Left colon (tissue), 2 donors: ENCODE data around the gene CRYBG3. TPM values are rescaled to one million over a fixed set of nuclear protein-coding genes. Genes with fewer than 3 reads are reported as not detected.
"Not testable (repeated sequence)": the region's sequence is repeated elsewhere in the genome, so short reads cannot be mapped to it uniquely, and the experiment has no call there.

Experiments used
- ATAC-seq: fragments of 200-7000 bp; cut with Tn5 transposase; one replicate; pipeline ENCODE4 v1.9.1; 2020; ENCODE audit warnings: mild to moderate bottlenecking, moderate library complexity
- DNase-seq, 2 donors: peaks; one replicate each; pipeline ENCODE4 v3.0.0-alpha.2; 2020
- intact Hi-C, 2 donors: fragments of 100-400 bp; cut with DNase I in 1 of 2; cut with micrococcal nuclease in 1 of 2; formaldehyde crosslinking; loops; one replicate each; pipeline versions ENCODE4 v1.11.2 to v1.14.0; 2022; cut with DNase I, micrococcal nuclease
- total RNA-seq, 2 donors: library from RNA; stranded (reverse); fragmentation: NEBNext Ultra II Directional; extraction: Animal tissue kit (Norgen Biotek cat#: 25700); gene quantifications; one replicate each; pipeline ENCODE4 v1.2.1, GENCODE V29; 2021
- donor health status: DM: no; HTN: no; CAD: no.
- donor health status: DM: yes; HTN: yes; CAD: no.

CRYBG3 gene
- total RNA-seq, 2 donors from 2014 or later, result 17.1 to 22.6 TPM

- ATAC-seq (no peak), DNase-seq (no peak)
- intact Hi-C loops, result no loop called here
Observed at GRCh38 chr3:97831140-97831539, 9.3 kb downstream of the CRYBG3 start.

DNA sequence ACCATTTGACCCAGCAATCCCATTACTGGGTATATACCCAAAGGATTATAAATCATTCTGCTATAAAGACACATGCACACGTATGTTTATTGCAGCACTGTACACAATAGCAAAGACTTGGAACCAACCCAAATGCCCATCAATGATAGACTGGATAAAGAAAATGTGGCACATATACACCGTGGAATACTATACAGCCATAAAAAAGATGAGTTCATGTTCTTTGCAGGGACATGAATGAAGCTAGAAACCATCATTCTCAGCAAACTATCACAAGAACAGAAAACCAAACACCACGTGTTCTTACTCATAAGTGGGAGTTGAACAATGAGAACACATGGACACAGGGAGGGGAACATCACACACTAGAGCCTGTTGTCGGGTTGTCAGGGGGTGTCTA, 11.4 kb downstream of the CRYBG3 start:
- intact Hi-C loops, ATAC-seq, DNase-seq: not testable (repeated sequence)

DNA sequence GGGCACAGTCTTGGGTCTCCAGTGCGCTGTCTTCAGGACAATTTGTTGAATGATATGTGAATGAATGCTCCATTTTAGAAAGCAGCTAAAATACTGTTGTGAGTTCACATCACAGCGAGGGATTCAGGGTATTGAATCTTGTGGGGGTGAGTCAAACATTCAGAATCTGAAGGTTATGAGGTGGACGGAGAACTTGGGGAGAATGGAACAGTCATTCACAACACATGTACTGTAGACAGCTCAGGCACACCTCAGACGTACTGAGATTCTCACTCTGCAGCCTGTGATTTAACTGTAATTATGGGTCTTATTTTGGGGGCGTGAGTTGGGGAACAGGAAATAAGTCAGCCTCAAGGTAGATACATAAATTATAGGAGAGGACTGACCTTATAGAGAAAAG, 13.9 kb downstream of the CRYBG3 start:
- intact Hi-C loops, result no loop called here
- no peak for ATAC-seq
- DNase-seq, result no peak

GRCh38 chr3:97838393-97838792, 16.6 kb downstream of the CRYBG3 start:
- intact Hi-C loops, result no loop called here
- DNase-seq (no peak), ATAC-seq (no peak)

DNA sequence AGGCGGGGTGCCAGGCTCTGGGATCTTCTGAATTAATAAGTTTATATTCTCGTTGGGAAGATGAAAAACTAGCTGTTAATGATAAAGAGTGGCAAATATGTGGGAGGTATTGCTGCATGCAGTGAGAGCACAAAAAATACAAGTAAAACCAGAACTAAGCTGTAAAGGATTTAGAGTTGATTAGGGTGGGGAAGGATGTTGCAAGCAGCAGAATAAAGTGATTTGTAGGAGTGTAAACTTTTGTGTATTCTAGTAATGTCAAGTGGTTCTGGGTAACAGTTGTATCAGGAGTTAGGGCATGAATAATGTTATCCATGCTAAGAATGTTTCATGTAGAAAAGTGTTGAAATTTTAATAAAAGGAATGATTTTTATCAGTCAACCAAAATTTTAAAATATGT, 18.1 kb downstream of the CRYBG3 start:
- no peak for DNase-seq
- intact Hi-C loops, result no loop called here
- ATAC-seq, result no peak

GRCh38 chr3:97841304-97841703, 19.5 kb downstream of the CRYBG3 start:
- DNase-seq, result no peak
- intact Hi-C loops, result no loop called here
- ATAC-seq, result no peak

- DNase-seq (no peak), ATAC-seq (no peak)
- intact Hi-C loops, result no loop called here
Observed at GRCh38 chr3:97841956-97842355, 20.1 kb downstream of the CRYBG3 start.

DNA sequence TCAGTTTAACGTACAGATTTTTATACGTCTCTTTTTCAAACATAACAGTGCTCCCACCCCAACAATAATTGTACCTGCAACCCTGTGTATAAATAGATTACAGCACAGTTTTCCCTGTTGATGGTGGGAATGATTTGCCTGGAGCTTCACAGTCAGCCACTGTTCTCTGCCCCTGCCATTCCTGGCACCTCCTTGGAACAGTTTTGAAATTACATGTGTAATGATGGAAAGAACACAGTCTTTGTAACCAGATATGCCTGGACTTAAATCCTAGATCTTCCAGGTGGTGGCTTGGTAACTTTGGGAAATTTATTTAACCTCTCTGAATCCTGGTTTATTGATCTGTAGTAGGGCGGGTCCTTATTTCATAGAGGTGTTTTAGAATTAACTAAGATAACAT, 27.0 kb downstream of the CRYBG3 start:
- intact Hi-C loops, result no loop called here
- ATAC-seq, result peak; percentile 38

GRCh38 chr3:97857401-97857800, 35.6 kb downstream of the CRYBG3 start:
- DNase-seq (no peak), ATAC-seq (no peak)
- intact Hi-C loops, result no loop called here

More for the DNA sequence above, 27.0 kb downstream of the CRYBG3 start:
- DNase-seq, result no peak

DNA sequence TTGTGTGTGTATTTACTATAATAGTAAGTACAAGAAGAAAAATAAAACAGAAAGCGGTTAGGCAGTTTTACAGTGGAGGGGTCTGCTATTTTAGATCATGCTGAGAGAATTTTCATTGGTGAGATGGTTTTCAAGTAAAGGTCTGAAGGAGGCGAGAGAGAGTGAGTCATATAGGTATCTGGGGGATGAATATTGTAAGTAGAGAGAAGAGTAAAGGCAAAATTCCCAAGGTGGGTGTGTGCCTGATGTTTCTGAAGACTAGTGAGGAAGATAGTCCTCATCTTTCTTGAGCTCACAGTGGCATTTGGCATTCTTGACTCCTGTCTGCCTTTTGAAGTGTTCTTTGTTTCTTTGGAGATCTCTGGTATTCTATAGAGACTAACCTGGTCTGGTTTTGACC, 38.6 kb downstream of the CRYBG3 start:
- DNase-seq (no peak), ATAC-seq (no peak)
- intact Hi-C loops, result no loop called here

GRCh38 chr3:97862582-97862981, 40.8 kb downstream of the CRYBG3 start:
- ATAC-seq, result no peak
- intact Hi-C loops, result no loop called here

GRCh38 chr3:97863031-97863430, 41.2 kb downstream of the CRYBG3 start:
- intact Hi-C loops, result no loop called here
- DNase-seq (no peak), ATAC-seq (no peak)

More at GRCh38 chr3:97862582-97862981, 40.8 kb downstream of the CRYBG3 start:
- no peak for DNase-seq

DNA sequence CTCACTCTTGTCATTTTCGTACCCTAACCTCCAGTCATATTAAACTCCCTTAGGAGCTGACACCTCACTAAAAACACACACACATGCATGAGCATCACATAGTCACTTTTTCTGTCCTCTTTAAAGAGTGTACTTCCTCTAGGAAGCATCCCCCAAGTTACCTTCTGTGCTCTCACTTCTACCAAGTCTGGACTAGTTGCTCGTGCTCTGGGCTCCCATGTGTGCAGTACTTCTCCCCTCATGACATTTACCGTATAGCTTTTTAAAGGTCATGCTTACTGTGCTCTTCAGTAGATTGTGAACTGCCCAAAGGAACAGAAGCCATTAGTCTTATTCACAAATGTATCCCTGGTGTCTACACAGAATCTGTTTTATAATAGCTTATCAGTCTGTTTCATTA, 42.0 kb downstream of the CRYBG3 start:
- intact Hi-C loops, result no loop called here
- no peak for ATAC-seq
- no peak for DNase-seq

GRCh38 chr3:97871186-97871585, 49.4 kb downstream of the CRYBG3 start:
- ATAC-seq (no peak), DNase-seq (no peak)
- intact Hi-C loops, result no loop called here

DNA sequence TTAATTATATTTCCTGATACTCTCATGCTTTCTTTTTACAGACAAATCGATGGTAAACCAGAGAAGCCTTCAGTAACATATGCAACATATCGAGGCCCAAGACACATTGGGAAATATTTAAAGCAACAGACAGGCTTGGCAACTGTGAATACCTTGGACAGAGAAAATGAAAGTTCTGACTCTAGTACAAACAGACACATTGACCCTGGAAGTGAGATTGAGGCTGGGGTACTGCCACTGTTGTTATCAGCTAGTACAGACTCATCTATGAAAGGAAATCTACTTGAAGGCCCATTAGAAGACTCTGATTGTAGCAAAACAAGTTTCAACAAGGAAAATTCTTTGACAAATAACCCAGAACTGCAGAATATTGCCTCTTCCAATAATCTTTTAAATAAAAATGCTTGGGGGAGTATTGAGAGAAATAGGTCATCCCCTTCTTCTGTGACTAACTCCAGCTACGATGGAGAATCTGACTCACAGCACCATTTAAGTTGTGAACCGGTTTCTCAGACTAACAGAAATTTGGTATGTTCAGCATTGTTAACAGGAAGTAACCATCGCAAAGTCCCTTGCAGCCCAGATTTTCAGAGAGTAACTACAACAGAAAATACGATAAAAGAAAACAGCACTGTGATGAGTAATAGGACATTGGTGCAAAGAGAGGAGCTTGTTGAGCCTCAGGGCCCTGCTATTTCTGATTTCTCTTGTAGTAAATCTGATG, 50.2 kb downstream of the CRYBG3 start:
- no peak for DNase-seq
- intact Hi-C loops, result no loop called here
- no peak for ATAC-seq

- DNase-seq (no peak), ATAC-seq (no peak)
- intact Hi-C loops, result no loop called here
Observed at GRCh38 chr3:97872525-97873042, 50.8 kb downstream of the CRYBG3 start.

- intact Hi-C loops, result no loop called here
- ATAC-seq, result no peak
- DNase-seq, result no peak
Observed at GRCh38 chr3:97880267-97880666, 58.5 kb downstream of the CRYBG3 start.

- intact Hi-C loops, result no loop called here
- ATAC-seq, result peak; percentile 73
- DNase-seq, result peak in 1 of 2 donors; percentile 5
Observed at GRCh38 chr3:97882975-97883598, 61.3 kb downstream of the CRYBG3 start.

DNA sequence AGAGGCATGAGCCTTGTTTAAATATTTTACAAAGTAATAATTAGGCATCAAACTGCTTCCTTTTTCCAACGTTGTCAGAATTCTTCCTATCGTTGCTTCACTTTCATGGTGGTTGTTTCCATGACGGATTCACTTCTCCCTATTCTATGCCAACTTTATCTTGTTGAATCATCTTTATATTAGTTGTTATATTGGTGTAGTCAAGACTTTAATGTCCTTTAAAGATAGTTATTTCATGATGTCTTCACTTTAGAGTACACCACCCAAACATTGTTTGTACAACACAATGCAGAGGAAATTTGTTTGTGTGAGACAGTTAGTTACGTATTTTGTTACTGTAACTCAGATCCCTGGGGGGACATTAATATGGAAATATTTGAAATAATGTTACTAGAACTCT, 61.9 kb downstream of the CRYBG3 start:
- DNase-seq, result no peak
- ATAC-seq, result no peak
- intact Hi-C loops, result no loop called here

DNA sequence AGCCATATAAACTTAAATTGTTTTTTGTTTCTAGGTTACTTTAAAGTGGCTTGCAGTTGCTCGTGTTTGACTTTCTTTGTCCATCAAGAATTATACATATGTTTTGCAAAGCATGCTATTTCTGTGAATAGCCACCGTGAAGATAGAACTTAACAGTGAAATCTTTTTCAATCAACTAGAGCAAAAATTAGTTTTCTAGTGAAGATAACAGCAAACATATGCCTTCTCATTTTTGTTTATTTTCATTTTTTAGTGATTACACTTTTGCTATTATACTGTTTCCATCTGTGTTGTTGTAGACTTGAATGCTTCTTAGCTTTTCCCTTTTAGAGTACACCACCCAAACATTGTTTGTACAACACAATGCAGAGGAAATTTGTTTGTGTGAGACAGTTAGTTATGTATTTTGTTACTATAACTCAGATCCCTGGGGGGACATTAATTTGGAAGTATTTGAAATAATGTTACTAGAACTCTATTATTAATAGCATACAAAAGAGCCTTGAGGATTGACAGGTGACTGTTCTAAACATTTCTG, 62.8 kb downstream of the CRYBG3 start:
- ATAC-seq (no peak), DNase-seq (no peak)
- intact Hi-C loops, result no loop called here
